Coronary artery (tissue), 2 donors: ENCODE data around the gene CREB5.

ENCODE experiments used
- DNase-seq: peaks from one replicate; pipeline ENCODE4 v3.0.0-alpha.2; 2017; ENCODE audit warnings: low spot score
- H3K27ac ChIP-seq, 2 donors: fragments of 200-600 bp; sonication (generic); one replicate each; pipeline ENCODE4 v1.5.1; 2016 to 2019
- H3K4me3 ChIP-seq: fragments of 200-600 bp; sonication (generic); 2 replicates; pipeline ENCODE4 v1.5.1; 2016; ENCODE audit warnings: mild to moderate bottlenecking, moderate library complexity
- TF ChIP-seq, protein P1 (sequence below): fragments of 200-600 bp; sonication (generic); IDR thresholded peaks from one replicate; pipeline ENCODE4 v1.5.1; 2019; ENCODE audit warnings: antibody characterized with exemption

Gene CREB5

DNA sequence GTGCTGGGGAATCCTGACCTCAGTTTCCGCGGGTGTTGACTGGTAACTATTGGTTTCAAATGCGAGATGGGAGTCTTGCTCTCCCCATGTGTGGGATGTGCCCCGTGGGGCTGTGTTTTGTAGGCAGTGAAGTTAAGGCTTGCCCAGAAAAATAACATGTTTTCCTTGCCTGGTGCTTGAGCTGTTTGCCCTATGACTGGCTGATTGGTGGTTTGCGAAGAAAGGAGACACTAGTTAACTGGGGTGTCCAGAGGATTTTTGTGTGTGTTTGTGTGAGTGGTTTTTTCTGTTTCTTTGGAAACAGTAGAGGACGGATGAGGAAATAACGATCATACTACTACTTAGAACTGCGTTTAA, 61.9 kb downstream of the CREB5 start:
- no peak for DNase-seq
- TF ChIP-seq, protein P1, sequence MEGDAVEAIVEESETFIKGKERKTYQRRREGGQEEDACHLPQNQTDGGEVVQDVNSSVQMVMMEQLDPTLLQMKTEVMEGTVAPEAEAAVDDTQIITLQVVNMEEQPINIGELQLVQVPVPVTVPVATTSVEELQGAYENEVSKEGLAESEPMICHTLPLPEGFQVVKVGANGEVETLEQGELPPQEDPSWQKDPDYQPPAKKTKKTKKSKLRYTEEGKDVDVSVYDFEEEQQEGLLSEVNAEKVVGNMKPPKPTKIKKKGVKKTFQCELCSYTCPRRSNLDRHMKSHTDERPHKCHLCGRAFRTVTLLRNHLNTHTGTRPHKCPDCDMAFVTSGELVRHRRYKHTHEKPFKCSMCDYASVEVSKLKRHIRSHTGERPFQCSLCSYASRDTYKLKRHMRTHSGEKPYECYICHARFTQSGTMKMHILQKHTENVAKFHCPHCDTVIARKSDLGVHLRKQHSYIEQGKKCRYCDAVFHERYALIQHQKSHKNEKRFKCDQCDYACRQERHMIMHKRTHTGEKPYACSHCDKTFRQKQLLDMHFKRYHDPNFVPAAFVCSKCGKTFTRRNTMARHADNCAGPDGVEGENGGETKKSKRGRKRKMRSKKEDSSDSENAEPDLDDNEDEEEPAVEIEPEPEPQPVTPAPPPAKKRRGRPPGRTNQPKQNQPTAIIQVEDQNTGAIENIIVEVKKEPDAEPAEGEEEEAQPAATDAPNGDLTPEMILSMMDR = no peak
- H3K27ac ChIP-seq = peak overlapping the region in 1 of 2 donors; percentile 31
- H3K4me3 ChIP-seq = no peak overlapping the region

DNA sequence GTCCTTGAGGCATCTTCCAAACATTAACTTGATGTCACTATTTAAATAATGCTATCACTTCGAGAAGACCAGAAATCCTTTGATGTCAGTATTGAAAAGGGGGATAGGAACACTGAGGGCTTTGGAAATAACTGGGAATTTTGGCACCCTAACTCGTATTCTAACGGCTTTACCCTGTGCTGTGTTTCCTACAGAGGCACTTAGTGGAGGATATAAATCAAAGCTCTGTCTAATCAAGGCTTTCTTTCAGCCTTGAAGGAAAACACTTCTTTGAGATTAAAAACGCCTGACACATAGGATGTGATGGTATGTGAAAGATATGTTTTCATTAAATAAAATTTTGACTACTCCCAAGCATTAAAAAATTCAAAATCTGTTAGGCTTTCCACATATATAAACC, 62.3 kb downstream of the CREB5 start:
- no peak overlapping the region for H3K4me3 ChIP-seq
- TF ChIP-seq, protein P1 = no peak
- DNase-seq = no peak
- peak overlapping the region in 1 of 2 donors; percentile 31 for H3K27ac ChIP-seq

DNA sequence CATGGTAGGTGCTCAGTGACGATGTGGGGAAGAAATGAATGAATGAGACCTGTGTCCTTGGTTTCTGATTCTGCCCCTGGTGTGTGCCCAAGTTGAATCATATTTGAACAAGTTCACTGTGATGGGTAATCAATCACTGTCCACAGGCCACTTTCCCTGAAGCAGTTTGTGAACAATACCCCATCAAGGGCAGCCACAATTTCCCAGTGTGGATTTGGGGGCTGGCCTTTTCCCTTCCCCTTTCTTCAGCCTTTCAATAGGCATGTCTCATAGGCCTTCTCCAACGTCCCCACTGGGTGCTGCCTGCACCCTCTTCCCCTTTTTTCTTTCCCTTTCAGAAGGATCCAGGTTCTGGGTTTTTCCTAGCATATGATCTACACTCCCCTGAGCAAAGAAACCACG, 64.7 kb downstream of the CREB5 start:
- no peak overlapping the region for H3K27ac ChIP-seq
- H3K4me3 ChIP-seq = no peak overlapping the region
- no peak for DNase-seq
- TF ChIP-seq, protein P1 = no peak

DNA sequence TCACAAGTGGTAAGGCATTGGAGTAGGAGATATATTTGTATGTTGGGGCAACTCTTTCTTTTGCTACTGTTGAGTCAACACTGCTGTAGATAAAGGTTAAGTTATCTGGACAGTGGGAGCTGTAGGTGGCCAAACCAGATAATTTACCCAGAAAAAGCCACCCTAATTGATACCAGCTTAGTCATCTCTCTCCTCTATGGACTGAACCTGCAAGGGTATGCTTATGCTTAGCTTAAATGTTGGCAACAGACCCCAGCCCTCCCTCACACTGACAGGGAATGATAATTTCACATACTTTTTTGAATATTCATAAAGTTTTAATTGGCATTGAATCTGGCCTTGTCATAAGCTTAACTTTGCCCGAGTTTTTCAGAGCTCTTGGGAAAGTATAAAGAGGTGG, 66.3 kb downstream of the CREB5 start:
- H3K4me3 ChIP-seq = no peak overlapping the region
- TF ChIP-seq, protein P1 = no peak
- H3K27ac ChIP-seq = no peak overlapping the region
- no peak for DNase-seq

DNA sequence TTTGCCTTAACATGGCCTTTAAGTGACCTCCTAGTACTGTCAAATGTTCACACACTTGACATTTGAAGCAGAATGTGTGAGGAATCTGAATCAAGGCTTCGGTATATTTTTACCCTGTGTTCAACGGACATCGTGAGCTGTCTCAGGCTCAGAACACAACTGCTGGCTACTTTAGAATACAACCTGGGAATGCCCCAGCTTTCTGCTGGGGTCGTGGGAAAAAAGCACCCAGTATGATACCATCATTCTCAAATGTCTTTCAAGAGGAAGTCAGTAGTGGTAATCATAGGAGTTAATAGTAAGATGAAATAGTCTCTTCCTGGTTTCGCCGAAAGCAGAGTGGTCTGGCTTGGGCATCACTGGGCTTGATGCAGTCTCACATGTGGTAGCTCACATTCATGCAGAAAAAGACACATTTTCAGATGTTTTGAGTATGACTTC, 67.2 kb downstream of the CREB5 start:
- H3K27ac ChIP-seq = no peak overlapping the region
- no peak overlapping the region for H3K4me3 ChIP-seq
- TF ChIP-seq, protein P1 = no peak
- DNase-seq = no peak

DNA sequence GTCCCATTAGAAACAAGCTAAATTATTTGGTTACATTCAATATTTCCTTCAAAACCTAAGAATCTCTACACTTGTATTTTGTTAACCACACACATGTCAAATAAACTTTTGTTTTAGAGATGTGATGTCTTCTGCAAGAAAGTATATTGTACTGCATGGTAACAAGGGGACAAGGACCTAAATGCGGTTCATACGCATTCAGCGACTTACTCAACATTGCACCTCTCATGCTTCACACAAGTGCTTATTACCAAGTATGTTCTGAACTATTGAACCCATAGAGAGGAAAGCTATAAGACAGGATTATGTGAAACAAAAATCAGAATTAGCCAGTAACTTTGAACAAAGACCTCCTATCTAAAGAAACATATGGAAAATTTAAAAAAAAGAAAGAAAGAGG, 68.3 kb downstream of the CREB5 start:
- H3K4me3 ChIP-seq = no peak overlapping the region
- no peak overlapping the region for H3K27ac ChIP-seq
- no peak for DNase-seq
- TF ChIP-seq, protein P1 = no peak

DNA sequence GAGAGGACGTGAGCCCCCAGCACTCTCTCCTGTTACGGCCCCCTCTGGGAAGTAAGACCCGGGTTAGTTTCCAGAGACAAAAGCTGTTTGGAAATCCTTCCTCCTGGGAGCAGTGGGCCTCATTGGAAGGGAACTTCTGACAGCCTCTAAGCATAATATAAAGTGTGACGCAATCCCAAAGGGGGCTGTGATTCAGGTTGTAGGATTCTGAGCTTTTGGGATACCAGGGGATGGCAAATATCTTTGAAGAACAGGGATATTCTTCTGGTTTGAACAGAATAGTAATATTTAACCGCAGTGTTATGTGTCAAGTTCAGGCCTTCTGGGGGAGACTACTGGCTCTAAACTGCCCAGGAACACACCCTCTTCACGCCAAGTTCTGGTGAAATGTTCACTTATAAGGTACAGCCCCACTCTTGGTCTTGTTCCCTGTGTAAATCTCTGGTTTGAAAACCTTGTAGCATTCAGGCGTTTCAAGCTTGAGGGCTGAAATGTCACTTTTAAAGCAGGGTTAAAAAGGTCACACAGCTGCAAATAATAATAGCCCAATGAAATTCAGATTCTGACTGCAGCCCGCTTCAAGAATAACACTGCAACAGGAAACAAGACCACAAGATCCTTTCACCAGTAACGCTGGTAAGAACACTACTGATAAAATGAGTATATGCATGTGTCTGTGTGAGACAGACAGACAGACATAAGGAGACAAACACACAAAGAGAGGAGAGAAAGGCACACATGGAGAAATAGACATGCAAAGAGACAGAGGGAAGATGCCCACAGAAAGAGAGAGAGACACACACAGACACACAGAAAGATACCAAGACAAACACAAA, 69.0 kb downstream of the CREB5 start:
- Histone ChIP-seq H3K27ac (no peak overlapping the region), H3K4me3 (no peak overlapping the region)
- TF ChIP-seq, protein P1 = no peak
- no peak for DNase-seq
